Activated CD4-positive, alpha-beta T cell treated with anti-CD3 and anti-CD28 coated beads, Interleukin-2, amount 10 ng/mL, durations not matched to agents 7 days and 5 days (primary cell): ENCODE results near the gene ST6GALNAC3. TPM values are rescaled to one million over a fixed set of nuclear protein-coding genes. Genes with fewer than 3 reads are reported as not detected.
"Not testable (repeated sequence)": the region's sequence is repeated elsewhere in the genome, so short reads cannot be mapped to it uniquely, and the experiment has no call there.

ENCODE experiments used
- CTCF ChIA-PET: fragments of 350-600 bp; sonication (Branson Sonifier 250); formaldehyde crosslinking; loops from one replicate; lab custom pipeline; 2021; ENCODE audit warnings: antibody characterized with exemption; lab: Charles Lee
- POLR2A ChIA-PET: fragments of 350-600 bp; sonication (Branson Sonifier 250); formaldehyde crosslinking; loops from one replicate; lab custom pipeline; 2021; ENCODE audit warnings: antibody characterized with exemption; lab: Charles Lee
- DNase-seq: peaks from one replicate; pipeline ENCODE4 v3.0.0-alpha.2; 2020
- H3K27ac Mint-ChIP-seq: one replicate; pipeline ENCODE4 v1.8.0; 2021; ENCODE audit warnings: mild to moderate bottlenecking, moderate library complexity, mixed read lengths
- H3K27me3 Mint-ChIP-seq: one replicate; pipeline ENCODE4 v1.8.0; 2021; ENCODE audit warnings: mixed read lengths
- H3K36me3 Mint-ChIP-seq: one replicate; pipeline ENCODE4 v1.8.0; 2021; ENCODE audit warnings: low read depth, mixed read lengths
- H3K4me1 Mint-ChIP-seq: one replicate; pipeline ENCODE4 v1.8.0; 2021; ENCODE audit warnings: mixed read lengths
- H3K4me3 Mint-ChIP-seq: one replicate; pipeline ENCODE4 v1.8.0; 2021; ENCODE audit warnings: mild to moderate bottlenecking, moderate library complexity, mixed read lengths
- H3K9me3 Mint-ChIP-seq: one replicate; pipeline ENCODE4 v1.8.0; 2021; ENCODE audit warnings: mixed read lengths
- total RNA-seq, 2 experiments: library from RNA; stranded (reverse); gene quantifications; one replicate each; pipeline ENCODE4 v1.2.3, GENCODE V29; 2021

Gene ST6GALNAC3
- total RNA-seq, 2 experiments from 2014 or later: 0.02 to 0.25 TPM

- H3K36me3 Mint-ChIP-seq: no peaks in the 10 kb centered on the region
- POLR2A ChIA-PET: no interaction called here
- CTCF ChIA-PET: interaction anchor here (0.7 kb wide), 1 partner anchor 1269 kb away, joined by 3 read pairs; no protein-coding TSS in a partner anchor
- H3K4me3 Mint-ChIP-seq: no peak overlapping the region
- no peaks in the 10 kb centered on the region for H3K9me3 Mint-ChIP-seq
- H3K27me3 Mint-ChIP-seq: no peaks in the 10 kb centered on the region
- no peak overlapping the region for H3K27ac Mint-ChIP-seq
- no peak for DNase-seq
- peaks cover 4% of the 10 kb centered on the region for H3K4me1 Mint-ChIP-seq
Observed at GRCh38 chr1:76080552-76081079, 6.1 kb downstream of the ST6GALNAC3 start.

- ChIA-PET POLR2A (no interaction called here), CTCF (no interaction called here)
- Mint-ChIP-seq H3K36me3 (no peaks in the 10 kb centered on the region), H3K4me1 (no peaks in the 10 kb centered on the region), H3K27ac (no peak overlapping the region), H3K4me3 (no peak overlapping the region), H3K27me3 (no peaks in the 10 kb centered on the region), H3K9me3 (no peaks in the 10 kb centered on the region)
- DNase-seq: no peak
Observed at GRCh38 chr1:76082062-76082461, 7.5 kb downstream of the ST6GALNAC3 start.

- ChIA-PET CTCF (no interaction called here), POLR2A (no interaction called here)
- no peaks in the 10 kb centered on the region for H3K36me3 Mint-ChIP-seq
- H3K27me3 Mint-ChIP-seq: no peaks in the 10 kb centered on the region
- no peaks in the 10 kb centered on the region for H3K9me3 Mint-ChIP-seq
- no peak for DNase-seq
- no peak overlapping the region for H3K27ac Mint-ChIP-seq
- no peaks in the 10 kb centered on the region for H3K4me1 Mint-ChIP-seq
- no peak overlapping the region for H3K4me3 Mint-ChIP-seq
Observed at GRCh38 chr1:76083189-76083588, 8.6 kb downstream of the ST6GALNAC3 start.

- no peaks in the 10 kb centered on the region for H3K9me3 Mint-ChIP-seq
- H3K27ac Mint-ChIP-seq: no peak overlapping the region
- DNase-seq: no peak
- ChIA-PET CTCF (interaction anchor here (0.5 kb wide), 1 partner anchor 1139 kb away, joined by 3 read pairs; no protein-coding TSS in a partner anchor), POLR2A (no interaction called here)
- H3K4me3 Mint-ChIP-seq: no peak overlapping the region
- H3K36me3 Mint-ChIP-seq: no peaks in the 10 kb centered on the region
- H3K27me3 Mint-ChIP-seq: no peaks in the 10 kb centered on the region
- H3K4me1 Mint-ChIP-seq: no peaks in the 10 kb centered on the region
Observed at GRCh38 chr1:76084029-76084627, 9.6 kb downstream of the ST6GALNAC3 start.

GRCh38 chr1:76084685-76085084 lies 10.1 kb downstream of the ST6GALNAC3 start:
- no peak overlapping the region for H3K4me3 Mint-ChIP-seq
- ChIA-PET CTCF (no interaction called here), POLR2A (no interaction called here)
- DNase-seq: no peak
- no peak overlapping the region for H3K27ac Mint-ChIP-seq
- H3K36me3 Mint-ChIP-seq: no peaks in the 10 kb centered on the region
- H3K4me1 Mint-ChIP-seq: no peaks in the 10 kb centered on the region
- H3K27me3 Mint-ChIP-seq: no peaks in the 10 kb centered on the region
- H3K9me3 Mint-ChIP-seq: no peaks in the 10 kb centered on the region

GRCh38 chr1:76086109-76086508 lies 11.6 kb downstream of the ST6GALNAC3 start:
- no peak for DNase-seq
- CTCF ChIA-PET: no interaction called here
- no peaks in the 10 kb centered on the region for H3K36me3 Mint-ChIP-seq
- POLR2A ChIA-PET: no interaction called here
- H3K4me1 Mint-ChIP-seq: no peaks in the 10 kb centered on the region
- H3K9me3 Mint-ChIP-seq: no peaks in the 10 kb centered on the region
- no peak overlapping the region for H3K27ac Mint-ChIP-seq
- H3K27me3 Mint-ChIP-seq: no peaks in the 10 kb centered on the region
- no peak overlapping the region for H3K4me3 Mint-ChIP-seq

- Mint-ChIP-seq H3K4me1 (no peaks in the 10 kb centered on the region), H3K27ac (no peak overlapping the region), H3K4me3 (no peak overlapping the region), H3K9me3 (no peaks in the 10 kb centered on the region), H3K27me3 (no peaks in the 10 kb centered on the region), H3K36me3 (no peaks in the 10 kb centered on the region)
- POLR2A ChIA-PET: no interaction called here
- CTCF ChIA-PET: no interaction called here
- DNase-seq: no peak
Observed at GRCh38 chr1:76086597-76086996, 12.1 kb downstream of the ST6GALNAC3 start.

GRCh38 chr1:76090283-76091203 lies 16.0 kb downstream of the ST6GALNAC3 start:
- CTCF ChIA-PET: no interaction called here
- Mint-ChIP-seq H3K36me3 (no peaks in the 10 kb centered on the region), H3K27ac (no peak overlapping the region)

GRCh38 chr1:76092812-76093211 lies 18.3 kb downstream of the ST6GALNAC3 start:
- DNase-seq: no peak
- ChIA-PET POLR2A (no interaction called here), CTCF (no interaction called here)
- H3K27ac Mint-ChIP-seq: no peak overlapping the region
- no peaks in the 10 kb centered on the region for H3K27me3 Mint-ChIP-seq
- H3K4me3 Mint-ChIP-seq: no peak overlapping the region
- no peaks in the 10 kb centered on the region for H3K36me3 Mint-ChIP-seq
- H3K4me1 Mint-ChIP-seq: no peaks in the 10 kb centered on the region
- H3K9me3 Mint-ChIP-seq: no peaks in the 10 kb centered on the region

More at GRCh38 chr1:76090283-76091203, 16.0 kb downstream of the ST6GALNAC3 start:
- no peaks in the 10 kb centered on the region for H3K9me3 Mint-ChIP-seq
- DNase-seq: no peak
- H3K4me1 Mint-ChIP-seq: no peaks in the 10 kb centered on the region
- no peaks in the 10 kb centered on the region for H3K27me3 Mint-ChIP-seq
- H3K4me3 Mint-ChIP-seq: no peak overlapping the region
- POLR2A ChIA-PET: no interaction called here

- Mint-ChIP-seq H3K36me3 (no peaks in the 10 kb centered on the region), H3K9me3 (no peaks in the 10 kb centered on the region), H3K4me1 (no peaks in the 10 kb centered on the region), H3K4me3 (no peak overlapping the region), H3K27ac (no peak overlapping the region), H3K27me3 (no peaks in the 10 kb centered on the region)
- no peak for DNase-seq
- ChIA-PET CTCF (no interaction called here), POLR2A (no interaction called here)
Observed at GRCh38 chr1:76093522-76094312, 19.2 kb downstream of the ST6GALNAC3 start.

GRCh38 chr1:76095802-76096201 lies 21.3 kb downstream of the ST6GALNAC3 start:
- Mint-ChIP-seq H3K27ac (no peak overlapping the region), H3K9me3 (no peaks in the 10 kb centered on the region), H3K36me3 (no peaks in the 10 kb centered on the region), H3K27me3 (no peaks in the 10 kb centered on the region), H3K4me3 (no peak overlapping the region), H3K4me1 (no peaks in the 10 kb centered on the region)
- ChIA-PET POLR2A (no interaction called here), CTCF (no interaction called here)
- no peak for DNase-seq

GRCh38 chr1:76097064-76097463 lies 22.5 kb downstream of the ST6GALNAC3 start:
- H3K27me3 Mint-ChIP-seq, H3K4me3 Mint-ChIP-seq, POLR2A ChIA-PET, CTCF ChIA-PET, H3K27ac Mint-ChIP-seq, H3K9me3 Mint-ChIP-seq, H3K36me3 Mint-ChIP-seq, DNase-seq, H3K4me1 Mint-ChIP-seq: not testable (repeated sequence)

- no peaks in the 10 kb centered on the region for H3K36me3 Mint-ChIP-seq
- ChIA-PET CTCF (no interaction called here), POLR2A (no interaction called here)
- peaks cover 4% of the 10 kb centered on the region for H3K4me1 Mint-ChIP-seq
- H3K4me3 Mint-ChIP-seq: no peak overlapping the region
- no peaks in the 10 kb centered on the region for H3K9me3 Mint-ChIP-seq
- no peaks in the 10 kb centered on the region for H3K27me3 Mint-ChIP-seq
- no peak for DNase-seq
- no peak overlapping the region for H3K27ac Mint-ChIP-seq
Observed at GRCh38 chr1:76098845-76099244, 24.3 kb downstream of the ST6GALNAC3 start.
